Mucosa of descending colon (tissue), 3 donors: ENCODE data around the gene PLB1. TPM values are rescaled to one million over a fixed set of nuclear protein-coding genes. Genes with fewer than 3 reads are reported as not detected.
A peak's percentile ranks its signal among the peaks of the same experiment; 100 is the strongest.
"Not testable (repeated sequence)": the region's sequence is repeated elsewhere in the genome, so short reads cannot be mapped to it uniquely, and the experiment has no call there.

ENCODE experiments used
- ATAC-seq: fragments of 200-7000 bp; cut with Tn5 transposase; one replicate; pipeline ENCODE4 v1.9.1; 2020; ENCODE audit warnings: mild to moderate bottlenecking, moderate library complexity
- DNase-seq, 3 donors: peaks; one replicate each; pipeline ENCODE4 v3.0.0-alpha.2; 2020
- H3K36me3 ChIP-seq: fragments of 200-600 bp; one replicate; pipeline ENCODE4 v1.8.0; 2021; ENCODE audit warnings: low read depth, mild to moderate bottlenecking
- H3K4me1 ChIP-seq: fragments of 200-600 bp; one replicate; pipeline ENCODE4 v1.8.0; 2021; ENCODE audit warnings: low read depth, mild to moderate bottlenecking
- H3K4me3 ChIP-seq: fragments of 200-600 bp; one replicate; pipeline ENCODE4 v1.8.0; 2021; ENCODE audit warnings: mild to moderate bottlenecking
- H3K9me3 ChIP-seq: fragments of 200-600 bp; one replicate; pipeline ENCODE4 v1.8.0; 2021; ENCODE audit warnings: mild to moderate bottlenecking
- intact Hi-C, 2 donors: fragments of 100-400 bp; cut with DNase I in 1 of 2; cut with micrococcal nuclease in 1 of 2; formaldehyde crosslinking; loops; one replicate each; pipeline versions ENCODE4 v1.11.0 to v1.11.1; 2022; cut with DNase I, micrococcal nuclease
- total RNA-seq, 3 donors: library from RNA; stranded (reverse); fragmentation: NEBNext Ultra II Directional in 2 of 3; extraction: Animal tissue kit (Norgen Biotek cat#: 25700) in 2 of 3; gene quantifications; one replicate each; pipeline versions ENCODE4 v1.2.1 to v1.2.4, GENCODE V29; 2021 to 2023
- TF ChIP-seq, protein P1 (sequence below): fragments of 200-600 bp; IDR thresholded peaks from one replicate; pipeline ENCODE4 v1.8.0; 2022; ENCODE audit warnings: antibody characterized with exemption, mild to moderate bottlenecking
- donor health status: DM: no; HTN: no; CAD: no; lungs with moderate emphysema.
- donor health status: DM: no; HTN: no; CAD: no.
- donor health status: DM: no; HTN: yes; CAD: no.

Gene PLB1
- total RNA-seq, 3 donors from 2014 or later = 2.4 to 4.9 (median 3.6) TPM

GRCh38 chr2:28544922-28545589 lies 49.2 kb downstream of the PLB1 start:
- Histone ChIP-seq H3K36me3 (no peaks in the 10 kb centered on the region), H3K9me3 (no peaks in the 10 kb centered on the region), H3K4me3 (no peak overlapping the region), H3K4me1 (peaks cover 33% of the 10 kb centered on the region)
- intact Hi-C loops = no loop called here
- DNase-seq (peak; percentile 63 to 68 (median 65)), ATAC-seq (peak; percentile 87)
- TF ChIP-seq, protein P1, sequence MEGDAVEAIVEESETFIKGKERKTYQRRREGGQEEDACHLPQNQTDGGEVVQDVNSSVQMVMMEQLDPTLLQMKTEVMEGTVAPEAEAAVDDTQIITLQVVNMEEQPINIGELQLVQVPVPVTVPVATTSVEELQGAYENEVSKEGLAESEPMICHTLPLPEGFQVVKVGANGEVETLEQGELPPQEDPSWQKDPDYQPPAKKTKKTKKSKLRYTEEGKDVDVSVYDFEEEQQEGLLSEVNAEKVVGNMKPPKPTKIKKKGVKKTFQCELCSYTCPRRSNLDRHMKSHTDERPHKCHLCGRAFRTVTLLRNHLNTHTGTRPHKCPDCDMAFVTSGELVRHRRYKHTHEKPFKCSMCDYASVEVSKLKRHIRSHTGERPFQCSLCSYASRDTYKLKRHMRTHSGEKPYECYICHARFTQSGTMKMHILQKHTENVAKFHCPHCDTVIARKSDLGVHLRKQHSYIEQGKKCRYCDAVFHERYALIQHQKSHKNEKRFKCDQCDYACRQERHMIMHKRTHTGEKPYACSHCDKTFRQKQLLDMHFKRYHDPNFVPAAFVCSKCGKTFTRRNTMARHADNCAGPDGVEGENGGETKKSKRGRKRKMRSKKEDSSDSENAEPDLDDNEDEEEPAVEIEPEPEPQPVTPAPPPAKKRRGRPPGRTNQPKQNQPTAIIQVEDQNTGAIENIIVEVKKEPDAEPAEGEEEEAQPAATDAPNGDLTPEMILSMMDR = no peak

GRCh38 chr2:28545590-28546200 lies 49.8 kb downstream of the PLB1 start:
- ATAC-seq = peak; percentile 12
- Histone ChIP-seq H3K36me3 (no peaks in the 10 kb centered on the region), H3K9me3 (no peaks in the 10 kb centered on the region), H3K4me1 (peaks cover 33% of the 10 kb centered on the region), H3K4me3 (no peak overlapping the region)
- TF ChIP-seq, protein P1 = no peak
- peak in 2 of 3 donors; percentile 34 to 40 for DNase-seq
- intact Hi-C loops = no loop called here

GRCh38 chr2:28546242-28546641 lies 50.4 kb downstream of the PLB1 start:
- H3K36me3 ChIP-seq = no peaks in the 10 kb centered on the region
- peaks cover 33% of the 10 kb centered on the region for H3K4me1 ChIP-seq
- H3K9me3 ChIP-seq = no peaks in the 10 kb centered on the region
- ATAC-seq = no peak
- TF ChIP-seq, protein P1 = no peak
- intact Hi-C loops = no loop called here
- DNase-seq = peak in 1 of 3 donors; percentile 32
- no peak overlapping the region for H3K4me3 ChIP-seq

- ATAC-seq (peak; percentile 49), DNase-seq (peak in 2 of 3 donors; percentile 32 to 35)
- H3K4me1 ChIP-seq = peaks cover 33% of the 10 kb centered on the region
- no peaks in the 10 kb centered on the region for H3K36me3 ChIP-seq
- TF ChIP-seq, protein P1 = no peak
- H3K4me3 ChIP-seq = no peak overlapping the region
- intact Hi-C loops = no loop called here
- no peaks in the 10 kb centered on the region for H3K9me3 ChIP-seq
These were observed 51.5 kb downstream of the PLB1 start for GRCh38 chr2:28547223-28547860.

GRCh38 chr2:28547906-28548600 lies 52.2 kb downstream of the PLB1 start:
- TF ChIP-seq, protein P1 = no peak
- peaks cover 33% of the 10 kb centered on the region for H3K4me1 ChIP-seq
- intact Hi-C loops = no loop called here
- no peaks in the 10 kb centered on the region for H3K36me3 ChIP-seq
- DNase-seq (no peak), ATAC-seq (no peak)
- H3K9me3 ChIP-seq = no peaks in the 10 kb centered on the region
- no peak overlapping the region for H3K4me3 ChIP-seq

DNA sequence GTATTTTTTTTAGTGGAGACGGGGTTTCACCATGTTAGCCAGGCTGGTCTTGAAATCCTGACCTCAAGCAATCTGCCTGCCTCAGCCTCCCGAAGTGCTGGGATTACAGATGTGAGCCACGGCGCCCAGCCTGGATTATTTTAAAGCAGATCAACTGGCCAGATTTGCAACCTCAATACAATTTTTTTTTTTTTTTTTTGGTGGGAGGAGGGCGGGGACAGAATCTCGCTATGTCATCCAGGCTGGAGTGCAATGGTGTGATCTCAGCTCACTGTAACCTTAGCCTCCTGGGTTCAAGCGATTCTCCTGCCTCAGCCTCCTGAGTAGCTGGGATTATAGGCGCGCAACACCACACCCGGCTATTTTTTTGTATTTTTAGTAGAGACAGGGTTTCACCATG lies 54.5 kb downstream of the PLB1 start:
- H3K36me3 ChIP-seq, DNase-seq, H3K4me3 ChIP-seq, intact Hi-C loops, H3K9me3 ChIP-seq, ATAC-seq: not testable (repeated sequence)
- peaks cover 23% of the 10 kb centered on the region for H3K4me1 ChIP-seq
